Hematopoietic multipotent progenitor cell (in vitro differentiated cells): Measurements from ENCODE around the gene COX19. TPM values are rescaled to one million over a fixed set of nuclear protein-coding genes. Genes with fewer than 3 reads are reported as not detected.

Source experiments
- DNase-seq, 3 donors: peaks; one replicate each; pipeline ENCODE4 v3.0.0-alpha.2; 2011 to 2015; ENCODE audit warnings: low read depth in 2 of 3, low spot score in 2 of 3
- total RNA-seq: library from RNA; depleted of rRNA; stranded (reverse); fragments of >200 nt; gene quantifications from one replicate; pipeline ENCODE4 v1.2.3, GENCODE V29; 2012

The COX19 gene, protein sequence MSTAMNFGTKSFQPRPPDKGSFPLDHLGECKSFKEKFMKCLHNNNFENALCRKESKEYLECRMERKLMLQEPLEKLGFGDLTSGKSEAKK
- total RNA-seq = 23.7 TPM

DNA sequence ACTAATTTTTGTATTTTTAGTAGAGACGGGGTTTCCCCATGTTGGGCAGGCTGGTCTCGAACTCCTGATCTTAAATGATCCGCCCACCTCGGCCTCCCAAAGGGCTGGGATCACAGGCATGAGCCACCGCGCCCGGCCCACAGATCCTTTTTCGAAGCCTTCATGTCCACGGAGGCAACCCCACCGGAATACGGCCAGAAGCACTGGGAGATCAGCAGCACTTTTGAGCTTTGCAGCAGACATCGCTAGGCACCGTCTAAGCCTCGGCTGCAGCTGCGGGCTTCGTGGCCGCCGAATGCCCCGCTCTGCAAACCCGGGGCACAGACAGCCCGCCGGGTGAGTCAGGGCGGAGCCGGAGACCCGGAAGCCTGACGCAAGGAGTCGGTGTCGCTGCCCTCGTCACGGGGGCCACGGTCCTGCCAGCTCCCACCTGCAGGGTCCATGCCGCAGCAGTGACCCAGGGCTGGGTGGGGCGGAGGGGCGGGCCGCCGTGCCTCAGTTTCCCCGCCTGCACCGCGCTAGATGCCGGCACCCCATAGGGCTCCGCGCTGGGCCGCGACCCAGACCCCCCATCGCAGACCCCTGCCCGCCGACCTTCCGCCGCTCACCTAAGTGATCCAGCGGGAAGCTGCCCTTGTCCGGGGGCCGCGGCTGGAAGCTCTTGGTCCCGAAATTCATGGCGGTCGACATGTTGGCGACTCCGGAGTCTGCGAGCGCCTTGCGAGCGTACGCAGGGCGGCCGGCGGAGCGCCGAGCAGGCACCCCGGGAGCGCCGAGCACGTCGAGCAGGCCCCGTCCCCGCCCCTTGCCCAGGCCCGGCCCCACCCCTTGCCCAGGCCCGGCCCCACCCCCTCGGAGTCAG, at the start of gene COX19:
COX19 (minus strand) TSS at position 730 of the 862 bp plus-strand sequence; CDS start at position 690, 40 bp downstream.
- DNase-seq = peak; percentile 71 to 89 (median 88)

- peak in 1 of 3 donors; percentile 21 for DNase-seq
Measured at GRCh38 chr7:1024331-1024841, 49.0 kb upstream of the COX19 start.

DNA sequence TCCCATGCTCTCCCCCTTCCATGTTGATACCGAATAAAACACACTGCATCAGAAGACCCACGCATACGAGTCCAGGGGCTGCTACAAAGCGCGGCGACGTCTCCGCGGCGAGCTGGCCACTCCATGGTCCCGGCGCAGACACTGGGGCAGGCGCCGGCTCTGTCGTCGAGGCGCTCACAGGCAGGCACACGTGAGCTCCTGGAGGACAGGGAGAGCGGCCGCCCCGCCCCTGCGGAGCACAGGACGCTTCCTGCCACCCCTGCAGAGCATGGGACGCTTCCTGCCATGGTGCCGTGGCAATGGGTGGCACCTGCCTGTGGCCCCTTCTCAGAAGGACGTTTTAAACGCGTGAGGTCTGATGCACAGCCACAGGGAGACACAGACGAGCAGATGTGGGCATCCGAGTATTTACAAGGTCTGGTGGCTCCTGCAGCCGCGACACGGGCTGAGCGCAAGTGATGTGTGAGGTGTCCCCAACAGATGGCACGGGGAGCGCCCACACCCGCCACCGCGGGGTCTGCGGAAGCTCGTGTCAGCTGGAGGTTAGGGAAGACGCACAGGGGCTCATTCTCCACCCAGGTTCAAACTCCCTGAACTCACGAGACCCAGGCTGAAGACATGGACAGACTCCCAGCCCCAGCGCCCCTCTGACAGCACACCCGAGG, 47.6 kb upstream of the COX19 start:
- DNase-seq = no peak

DNA sequence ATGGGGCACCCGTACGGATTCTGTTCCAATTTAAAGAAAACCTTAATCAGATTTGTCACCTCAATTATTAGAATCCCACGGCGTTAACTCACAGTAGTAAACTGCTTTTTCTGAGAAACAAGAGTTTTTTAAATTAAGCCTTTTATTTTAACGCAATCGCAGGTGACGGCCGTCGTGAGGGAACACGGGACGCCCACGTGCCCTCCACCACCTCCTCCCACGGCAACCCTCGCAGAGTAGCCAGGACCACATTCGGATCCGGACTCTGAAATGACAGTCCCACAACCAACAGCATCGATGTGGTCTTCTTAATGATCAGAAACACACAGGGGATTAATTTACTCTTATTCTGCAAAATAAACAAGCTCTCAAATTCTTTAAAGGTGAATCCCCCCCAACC, 47.0 kb upstream of the COX19 start:
- no peak for DNase-seq

GRCh38 chr7:1021931-1022330, 46.6 kb upstream of the COX19 start:
- DNase-seq = no peak

DNA sequence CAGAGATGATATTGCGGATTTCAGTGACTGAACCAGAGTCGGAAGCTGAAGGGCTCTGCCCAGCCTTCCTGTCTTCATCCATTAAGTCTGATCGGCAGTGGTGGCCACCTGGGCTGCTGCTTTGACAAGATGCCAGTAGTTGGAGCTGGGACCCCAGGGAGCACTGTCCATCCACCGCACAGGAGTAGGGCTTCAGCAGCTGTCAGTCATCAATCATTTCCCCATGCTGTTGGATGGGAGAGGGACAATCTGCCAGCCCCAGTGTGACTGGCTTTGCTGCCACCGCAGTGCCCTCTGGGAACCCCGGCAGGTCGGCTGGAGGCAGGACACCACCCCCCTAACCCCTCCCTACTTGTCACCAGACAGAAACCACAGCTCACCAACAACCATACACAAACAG, 46.0 kb upstream of the COX19 start:
- DNase-seq = no peak

GRCh38 chr7:1020849-1021251, 45.5 kb upstream of the COX19 start:
- DNase-seq = no peak

DNA sequence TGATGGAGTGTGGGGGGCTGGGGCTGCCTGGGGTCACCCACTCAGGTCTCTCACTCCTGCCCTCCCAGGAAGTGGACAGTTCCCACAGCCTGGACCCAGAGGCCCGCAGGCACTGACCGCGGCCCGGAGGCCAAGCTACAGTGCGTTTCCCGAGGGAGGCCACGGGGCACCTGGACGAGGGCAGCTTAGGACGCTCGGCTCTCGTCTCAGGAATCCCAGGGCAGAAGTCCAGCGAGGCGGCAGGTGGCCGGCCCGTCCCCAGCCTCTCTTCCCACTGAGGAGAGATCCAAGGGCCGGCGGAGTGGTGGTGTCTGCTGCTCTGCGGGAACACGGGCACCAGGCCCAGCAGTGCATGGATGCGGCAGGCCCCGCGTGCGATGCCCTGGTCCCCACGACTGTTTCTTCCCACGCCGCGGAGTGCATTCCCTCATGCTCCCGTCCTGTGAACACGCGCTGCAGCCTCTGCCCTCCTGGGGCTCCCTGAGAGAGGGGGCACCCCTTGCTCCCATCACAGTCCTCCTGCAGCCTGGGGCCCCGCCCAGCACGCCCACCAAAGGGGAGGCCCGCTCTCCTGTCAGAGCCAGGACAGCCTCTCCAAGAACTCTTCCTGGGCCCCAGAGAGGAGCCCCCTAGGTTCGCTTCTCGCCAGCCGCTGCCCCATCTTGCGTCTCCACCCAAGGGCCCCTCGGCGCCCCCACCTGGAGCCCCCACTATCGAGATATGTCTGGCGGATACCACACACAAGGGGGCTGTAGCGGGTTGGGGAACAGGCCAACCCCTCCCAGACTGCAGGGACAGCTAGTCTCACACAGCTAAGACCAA, 44.7 kb upstream of the COX19 start:
- no peak for DNase-seq

DNA sequence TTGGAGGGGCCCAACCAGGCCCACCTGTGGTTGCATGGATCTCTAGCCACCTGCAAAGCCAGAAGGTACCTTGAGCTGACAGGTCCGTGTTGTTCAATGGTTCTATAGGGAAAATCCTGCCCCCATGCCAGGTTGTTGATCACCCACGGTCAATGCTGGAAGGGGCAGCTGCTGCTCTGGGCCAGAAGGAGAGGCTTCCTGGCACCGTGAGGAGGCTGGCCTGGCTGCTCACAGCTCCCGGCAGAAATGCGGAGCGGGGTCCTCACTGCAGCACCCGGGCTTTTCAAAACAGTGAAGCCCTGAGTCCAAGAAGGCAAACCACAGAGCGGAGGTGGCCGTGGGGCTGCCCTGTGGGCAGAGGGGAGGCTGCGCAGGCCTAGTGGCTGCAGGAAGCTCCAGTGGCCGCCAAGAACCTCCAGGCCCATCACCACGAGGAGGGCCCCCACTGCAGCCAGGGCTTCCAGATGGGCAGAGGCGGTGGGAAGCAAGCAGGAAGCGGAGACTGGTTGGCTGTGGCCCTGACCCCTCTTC, 44.0 kb upstream of the COX19 start:
- DNase-seq = no peak

DNA sequence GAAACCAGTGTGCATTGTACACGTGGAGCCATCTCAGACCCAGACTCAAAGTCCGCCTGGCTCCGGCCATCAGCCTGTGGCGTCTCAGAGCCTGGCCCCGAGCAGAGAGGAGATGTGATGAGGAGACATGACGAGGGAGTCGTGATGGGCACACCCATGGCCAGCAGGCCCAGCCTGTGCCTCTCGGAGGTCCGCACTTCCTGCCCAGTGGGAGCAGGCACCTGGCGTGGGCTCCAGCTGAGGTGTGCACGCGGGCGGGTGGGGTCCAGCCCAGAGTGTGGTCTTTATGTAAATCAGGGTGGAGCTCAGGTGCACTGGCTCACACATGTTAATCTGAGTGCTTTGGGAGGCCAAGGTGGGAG, 43.0 kb upstream of the COX19 start:
- DNase-seq = no peak

- no peak for DNase-seq
Measured at GRCh38 chr7:1017586-1018333, 42.4 kb upstream of the COX19 start.

GRCh38 chr7:1016577-1017531, 41.5 kb upstream of the COX19 start:
- DNase-seq = no peak

DNA sequence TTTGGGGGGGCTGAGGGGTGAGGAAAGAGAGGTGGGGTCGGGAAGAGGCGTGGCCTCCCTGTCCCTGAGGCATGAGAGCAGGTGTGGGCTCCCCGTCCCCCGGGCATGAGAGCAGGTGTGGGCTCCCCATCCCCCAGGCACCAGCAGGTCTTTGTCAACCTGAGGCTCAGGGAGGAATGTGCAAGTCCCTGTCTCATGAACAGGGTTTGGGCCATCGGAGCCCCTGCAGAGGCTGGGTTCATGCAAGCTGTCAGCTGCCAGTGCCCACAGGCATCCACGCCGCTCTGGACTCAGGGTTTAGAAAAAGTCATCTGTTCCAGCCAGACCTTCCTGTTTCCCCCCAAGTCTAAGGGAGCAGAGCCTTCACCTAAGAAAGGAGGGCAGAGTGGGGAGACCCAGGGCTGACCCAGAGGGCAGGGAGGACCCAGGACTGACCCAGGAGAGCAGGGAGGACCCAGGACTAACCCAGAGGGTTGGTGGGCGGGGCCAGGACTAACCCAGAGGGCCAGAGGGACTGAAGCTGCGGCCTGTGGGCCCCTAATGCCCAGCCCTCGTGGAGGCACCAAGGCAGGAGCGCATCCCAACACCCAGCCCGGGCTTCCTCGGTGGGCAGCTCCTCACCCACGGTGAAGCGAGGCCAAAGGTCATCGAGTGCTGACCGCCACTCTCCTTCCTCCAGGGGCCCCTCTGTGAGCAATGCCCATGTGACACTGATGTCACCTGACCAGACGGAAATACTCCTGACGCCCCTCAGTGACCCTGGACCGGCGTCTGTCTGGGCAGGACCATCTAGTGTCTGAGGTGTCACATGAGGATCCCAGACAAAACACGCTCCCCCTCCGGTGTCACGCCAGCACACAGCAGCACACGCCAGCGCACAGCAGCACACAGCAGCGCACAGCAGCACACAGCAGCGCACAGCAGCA, 40.1 kb upstream of the COX19 start:
- no peak for DNase-seq

GRCh38 chr7:1014681-1015080, 39.3 kb upstream of the COX19 start:
- no peak for DNase-seq

DNA sequence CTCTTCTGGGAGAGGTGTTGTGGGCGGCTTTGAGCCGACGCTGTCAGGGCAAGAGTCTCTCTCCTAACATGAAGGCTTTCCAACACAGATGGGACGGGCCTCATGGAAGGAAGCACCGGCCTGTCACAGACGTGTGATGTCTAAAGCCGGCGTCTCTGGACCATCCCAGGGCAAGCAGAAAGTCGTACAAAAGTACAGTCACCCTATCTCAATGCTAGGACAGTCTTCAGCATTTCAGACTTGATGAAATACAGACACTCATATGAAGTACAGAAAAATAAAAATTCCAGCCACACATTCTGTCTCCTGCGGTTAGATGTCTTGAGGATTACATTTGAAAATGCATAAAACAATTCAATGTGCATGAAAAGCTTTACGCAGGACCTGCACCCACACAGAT, 38.2 kb upstream of the COX19 start:
- DNase-seq = no peak

- no peak for DNase-seq
Measured at GRCh38 chr7:1012716-1013095, 37.4 kb upstream of the COX19 start.

DNA sequence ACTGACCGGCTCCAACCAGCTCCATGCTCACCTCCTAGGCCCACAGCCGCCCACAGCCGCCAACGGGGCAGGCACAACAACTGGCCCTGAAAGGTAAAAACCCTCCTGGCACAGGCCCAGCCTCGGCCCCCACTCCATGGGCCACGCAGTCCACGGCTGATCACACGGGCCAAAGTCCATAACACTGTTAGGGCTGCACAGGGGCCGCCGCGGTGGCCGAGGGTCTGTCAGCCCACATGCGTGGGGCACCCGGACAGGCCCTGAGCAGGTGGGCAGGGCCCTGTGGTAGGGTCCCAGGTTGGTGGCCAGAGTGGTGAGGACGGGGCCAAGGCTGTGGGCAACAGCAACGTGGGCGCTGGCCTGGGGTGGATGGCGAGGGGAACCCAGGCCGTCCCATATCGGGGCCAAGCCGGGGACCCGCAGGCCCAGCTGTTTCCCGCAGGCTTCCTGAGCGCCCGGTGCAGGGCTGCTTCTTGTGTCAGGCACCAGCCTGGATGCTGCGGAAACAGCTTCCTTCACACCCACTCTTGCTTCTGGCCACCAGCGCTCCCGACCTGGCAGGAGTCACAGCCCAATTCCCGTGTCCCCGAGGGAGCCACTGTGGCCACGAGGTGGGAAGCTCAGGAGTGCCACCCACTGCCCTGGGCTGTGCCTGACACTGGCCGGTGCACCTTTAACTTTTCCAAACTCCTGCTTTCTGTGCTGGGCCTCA, 36.8 kb upstream of the COX19 start:
- peak in 2 of 3 donors; percentile 69 to 82 for DNase-seq
